ENCODE measurements around the gene SLC12A9. TPM values are rescaled to one million over a fixed set of nuclear protein-coding genes. Genes with fewer than 3 reads are reported as not detected.
A peak's percentile ranks its signal among the peaks of the same experiment; 100 is the strongest.

SLC12A9 gene
- total and polyA plus RNA-seq, 8 donors, result 2.9 to 44.6 (median 15.8) TPM

GRCh38 chr7:100873599-100874299 is 21.2 kb downstream of the SLC12A9 start:
- H3K4me1 ChIP-seq, result peaks cover 37 to 62% (median 46%) of the 10 kb centered on the region in 4 donors
- peaks cover 27 to 67% (median 60%) of the 10 kb centered on the region in 4 donors for H3K36me3 ChIP-seq
- intact Hi-C loops (cut with DNase I; ENCODE audit: low total_unique reads), result no loop called here
- H3K4me3 ChIP-seq, result peak overlapping the region; percentile 82 to 98 (median 92)
- H3K9me3 ChIP-seq, result no peaks in the 10 kb centered on the region
- DNase-seq, result no peak
- WGBS, 5 donors, result 89 to 98% (median 95%) methylated on average over 10 of the region's 10 CpGs
- peak overlapping the region; percentile 89 to 98 (median 96) for H3K27ac ChIP-seq
- TF ChIP-seq EP300 (IDR thresholded peaks at IDR 0.05) (no peak), CTCF (IDR thresholded peaks at IDR 0.05) (no peak), POLR2AphosphoS5 (IDR thresholded peaks at IDR 0.05) (no peak), POLR2A (IDR thresholded peaks at IDR 0.05) (no peak)
- no peaks in the 10 kb centered on the region for H3K27me3 ChIP-seq

- no peak for TF ChIP-seq POLR2A (IDR thresholded peaks at IDR 0.05)
- no peak for TF ChIP-seq EP300 (IDR thresholded peaks at IDR 0.05)
- TF ChIP-seq CTCF (IDR thresholded peaks at IDR 0.05), result no peak
- TF ChIP-seq POLR2AphosphoS5 (IDR thresholded peaks at IDR 0.05), result no peak
- Histone ChIP-seq H3K27ac (peak overlapping the region; percentile 89 to 98 (median 96)), H3K4me3 (peak overlapping the region; percentile 82 to 98 (median 92)), H3K4me1 (peaks cover 32 to 62% (median 47%) of the 10 kb centered on the region in 4 donors), H3K9me3 (no peaks in the 10 kb centered on the region), H3K27me3 (no peaks in the 10 kb centered on the region), H3K36me3 (peaks cover 27 to 72% (median 65%) of the 10 kb centered on the region in 4 donors)
- WGBS, 5 donors, result 46 to 57% (median 56%) methylated on average over 8 of the region's 8 CpGs
- intact Hi-C loops (cut with DNase I; ENCODE audit: low total_unique reads), result no loop called here
- DNase-seq, result no peak
These were observed 21.7 kb downstream of the SLC12A9 start for GRCh38 chr7:100874300-100874576.

GRCh38 chr7:100874577-100875355 is 22.3 kb downstream of the SLC12A9 start, which contains the start of gene SRRT:
SRRT (plus strand) TSS chr7:100875103; CDS start chr7:100875591, 488 bp downstream.
- Histone ChIP-seq H3K27ac (peak within 1 kb of the TSS; percentile 89 to 98 (median 96)), H3K27me3 (no peaks in the 10 kb centered on the region), H3K9me3 (no peaks in the 10 kb centered on the region), H3K4me3 (peak within 1 kb of the TSS; percentile 82 to 98 (median 92)), H3K36me3 (peaks cover 27 to 74% (median 68%) of the 10 kb centered on the region in 4 donors), H3K4me1 (peaks cover 31 to 62% (median 50%) of the 10 kb centered on the region in 4 donors)
- peak; percentile 98 to 100 (median 99) for TF ChIP-seq POLR2AphosphoS5 (IDR thresholded peaks at IDR 0.05)
- no peak for TF ChIP-seq EP300 (IDR thresholded peaks at IDR 0.05)
- TF ChIP-seq POLR2A (IDR thresholded peaks at IDR 0.05), result peak in 3 of 4 donors; percentile 56 to 93 (median 90)
- peak in 6 of 7 experiments; percentile 37 to 88 (median 66) for TF ChIP-seq CTCF (IDR thresholded peaks at IDR 0.05)
- peak; percentile 99 to 100 for DNase-seq
- 2 to 4% (median 3%) methylated on average over 54 to 79 of the region's 79 CpGs for WGBS, 5 donors
- intact Hi-C loops (cut with DNase I; ENCODE audit: low total_unique reads), result no loop called here

GRCh38 chr7:100875356-100875751 is 22.8 kb downstream of the SLC12A9 start:
- TF ChIP-seq CTCF (IDR thresholded peaks at IDR 0.05) (no peak), EP300 (IDR thresholded peaks at IDR 0.05) (no peak), POLR2AphosphoS5 (IDR thresholded peaks at IDR 0.05) (no peak), POLR2A (IDR thresholded peaks at IDR 0.05) (no peak)
- Histone ChIP-seq H3K36me3 (peaks cover 25 to 76% (median 67%) of the 10 kb centered on the region in 4 donors), H3K27ac (peak overlapping the region; percentile 89 to 97 (median 93)), H3K9me3 (no peaks in the 10 kb centered on the region), H3K27me3 (no peaks in the 10 kb centered on the region), H3K4me3 (peak overlapping the region; percentile 82 to 98 (median 92)), H3K4me1 (peaks cover 31 to 62% (median 54%) of the 10 kb centered on the region in 4 donors)
- intact Hi-C loops (cut with DNase I; ENCODE audit: low total_unique reads), result no loop called here
- WGBS, 5 donors, result 0 to 1% (median 0%) methylated on average over 18 to 39 of the region's 39 CpGs
- DNase-seq, result peak in 1 of 2 donors; percentile 69
